A549 (cell line): ENCODE data around the gene PCYT2. TPM values are rescaled to one million over a fixed set of nuclear protein-coding genes. Genes with fewer than 3 reads are reported as not detected.

Experiments
- ATAC-seq, 2 experiments: fragments of 200-7000 bp in 1 of 2; fragments of >200 bp in 1 of 2; cut with Nextera tagmentation in 1 of 2; cut with Tn5 transposase in 1 of 2; 3 replicates each; pipeline versions ENCODE4 v1.8.0 to v1.9.1; 2018 to 2020; ENCODE audit warnings: mild to moderate bottlenecking in 1 of 2, moderate library complexity in 1 of 2
- CTCF ChIA-PET: fragments of 300-600 bp; sonication (Branson Sonifier 250); formaldehyde crosslinking; extraction: SDS; loops from one replicate; lab custom pipeline; 2021; ENCODE audit warnings: antibody characterized with exemption, inconsistent platforms; lab: Yijun Ruan, JAX
- POLR2A ChIA-PET: fragments of 350-600 bp; formaldehyde crosslinking; extraction: SDS; loops from one replicate; lab custom pipeline; 2021; ENCODE audit warnings: antibody characterized with exemption, inconsistent platforms; lab: Yijun Ruan, JAX
- DNase-seq, 2 experiments: peaks; one replicate each; pipeline versions ENCODE4 v3.0.0 to v3.0.0-alpha.2; 2011 to 2016; ENCODE audit warnings: low read depth in 1 of 2, low spot score in 1 of 2
- FAIRE-seq: peaks from 2 replicates; lab custom pipeline; 2011; peaks lifted over from hg19 to GRCh38; lab: Jason Lieb, UNC
- H3K27ac ChIP-seq, 2 experiments: fragments of >200 bp; sonication (Bioruptor Twin); formaldehyde crosslinking; 3 replicates each; pipeline ENCODE4 v1.5.1; 2016 to 2017
- H3K4me1 ChIP-seq: fragments of >200 bp; sonication (Bioruptor Twin); formaldehyde crosslinking; 3 replicates; pipeline ENCODE4 v1.6.1; 2016
- H3K4me2 ChIP-seq: fragments of >200 bp; sonication (Bioruptor Twin); formaldehyde crosslinking; 3 replicates; pipeline ENCODE4 v1.6.1; 2016
- H3K4me3 ChIP-seq: fragments of >200 bp; sonication (Bioruptor Twin); formaldehyde crosslinking; 3 replicates; pipeline ENCODE4 v1.5.1; 2016
- H3K9me3 ChIP-seq: fragments of >200 bp; sonication (Bioruptor Twin); formaldehyde crosslinking; 3 replicates; pipeline ENCODE4 v1.6.1; 2016
- BHLHE40 ChIP-seq: IDR thresholded peaks from 2 replicates; pipeline ENCODE4 v1.6.1; 2012; ENCODE audit warnings: low read depth, low read length, inconsistent platforms
- CHD4 ChIP-seq: fragments of 200-600 bp; sonication (generic); IDR thresholded peaks from 2 replicates; pipeline ENCODE4 v1.6.1; 2016; ENCODE audit warnings: antibody characterized with exemption, mild to moderate bottlenecking, borderline replicate concordance
- GATA3 ChIP-seq: IDR thresholded peaks from 2 replicates; pipeline ENCODE4 v1.6.1; 2012; ENCODE audit warnings: borderline replicate concordance
- HEYL ChIP-seq: fragments of 250-450 bp; sonication (Bioruptor Pico); IDR thresholded peaks from 2 replicates; pipeline ENCODE4 v1.8.0; 2021; ENCODE audit warnings: mild to moderate bottlenecking, moderate library complexity
- HOXB5 ChIP-seq: fragments of 250-450 bp; sonication (Bioruptor Pico); IDR thresholded peaks from 2 replicates; pipeline ENCODE4 v1.5.0; 2020; ENCODE audit warnings: mild to moderate bottlenecking, moderate library complexity
- JUN ChIP-seq, 2 experiments: fragments of >200 bp; sonication (Bioruptor Twin); formaldehyde crosslinking; IDR thresholded peaks; 2 replicates in 1 of 2; 3 replicates in 1 of 2; pipeline ENCODE4 v1.6.1; 2016 to 2017
- MAZ ChIP-seq: fragments of 150-350 bp; IDR thresholded peaks from 2 replicates; pipeline ENCODE4 v1.6.1; 2014; ENCODE audit warnings: antibody characterized with exemption, low read depth, low read length, borderline replicate concordance
- PHF8 ChIP-seq: fragments of 200-600 bp; sonication (generic); IDR thresholded peaks from 2 replicates; pipeline ENCODE4 v1.6.1; 2016; ENCODE audit warnings: low read depth, mild to moderate bottlenecking, antibody characterized with exemption, moderate library complexity, borderline replicate concordance
- POLR2A ChIP-seq: IDR thresholded peaks from 2 replicates; pipeline ENCODE4 v1.6.1; 2012; ENCODE audit warnings: mild to moderate bottlenecking, low read length
- SMC3 ChIP-seq: fragments of >200 bp; sonication (Bioruptor Twin); formaldehyde crosslinking; IDR thresholded peaks from 3 replicates; pipeline ENCODE4 v1.6.1; 2018; ENCODE audit warnings: inconsistent platforms
- WGBS: methylation state at CpG from one replicate; pipeline ENCODE4 v1.1.6; 2017; ENCODE audit errors: missing lambda C conversion rate; 5-methylcytosine and 5-hydroxymethylcytosine counted together
- polyA plus RNA-seq, 4 experiments: library from polyadenylated mRNA; depleted of rRNA in 3 of 4; stranded (reverse); fragments of >200 nt; fragmentation: RNase III in 1 of 4; extraction: RNeasy Plus Mini Kit Qiagen cat#74134 plus additional on column Dnase treatment in 1 of 4; gene quantifications; 2 replicates in 3 of 4; 3 replicates in 1 of 4; pipeline ENCODE4 v1.2.3, GENCODE V29; 2011 to 2017
- TF ChIP-seq, protein P1 (sequence below): IDR thresholded peaks from 2 replicates; pipeline ENCODE4 v1.6.1; 2012
- TF ChIP-seq, protein P2 (sequence below): fragments of >200 bp; sonication (Bioruptor Twin); formaldehyde crosslinking; IDR thresholded peaks from 3 replicates; pipeline ENCODE4 v1.6.1; 2016
- TF ChIP-seq, protein P3 (sequence below): fragments of 200-600 bp; sonication (generic); IDR thresholded peaks from 2 replicates; pipeline ENCODE4 v1.6.1; 2016; ENCODE audit warnings: antibody characterized with exemption, mild to moderate bottlenecking, moderate library complexity

Gene PCYT2
- polyA plus RNA-seq, 2 of the 4 experiments (the other 2 are of a cell fraction) = 7.1 to 17.0 TPM

GRCh38 chr17:81860756-81861568 is 50.2 kb downstream of the PCYT2 start (continued):
- TF ChIP-seq, protein P1, sequence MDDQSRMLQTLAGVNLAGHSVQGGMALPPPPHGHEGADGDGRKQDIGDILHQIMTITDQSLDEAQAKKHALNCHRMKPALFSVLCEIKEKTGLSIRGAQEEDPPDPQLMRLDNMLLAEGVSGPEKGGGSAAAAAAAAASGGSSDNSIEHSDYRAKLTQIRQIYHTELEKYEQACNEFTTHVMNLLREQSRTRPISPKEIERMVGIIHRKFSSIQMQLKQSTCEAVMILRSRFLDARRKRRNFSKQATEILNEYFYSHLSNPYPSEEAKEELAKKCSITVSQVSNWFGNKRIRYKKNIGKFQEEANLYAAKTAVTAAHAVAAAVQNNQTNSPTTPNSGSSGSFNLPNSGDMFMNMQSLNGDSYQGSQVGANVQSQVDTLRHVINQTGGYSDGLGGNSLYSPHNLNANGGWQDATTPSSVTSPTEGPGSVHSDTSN = peak; percentile 100

DNA sequence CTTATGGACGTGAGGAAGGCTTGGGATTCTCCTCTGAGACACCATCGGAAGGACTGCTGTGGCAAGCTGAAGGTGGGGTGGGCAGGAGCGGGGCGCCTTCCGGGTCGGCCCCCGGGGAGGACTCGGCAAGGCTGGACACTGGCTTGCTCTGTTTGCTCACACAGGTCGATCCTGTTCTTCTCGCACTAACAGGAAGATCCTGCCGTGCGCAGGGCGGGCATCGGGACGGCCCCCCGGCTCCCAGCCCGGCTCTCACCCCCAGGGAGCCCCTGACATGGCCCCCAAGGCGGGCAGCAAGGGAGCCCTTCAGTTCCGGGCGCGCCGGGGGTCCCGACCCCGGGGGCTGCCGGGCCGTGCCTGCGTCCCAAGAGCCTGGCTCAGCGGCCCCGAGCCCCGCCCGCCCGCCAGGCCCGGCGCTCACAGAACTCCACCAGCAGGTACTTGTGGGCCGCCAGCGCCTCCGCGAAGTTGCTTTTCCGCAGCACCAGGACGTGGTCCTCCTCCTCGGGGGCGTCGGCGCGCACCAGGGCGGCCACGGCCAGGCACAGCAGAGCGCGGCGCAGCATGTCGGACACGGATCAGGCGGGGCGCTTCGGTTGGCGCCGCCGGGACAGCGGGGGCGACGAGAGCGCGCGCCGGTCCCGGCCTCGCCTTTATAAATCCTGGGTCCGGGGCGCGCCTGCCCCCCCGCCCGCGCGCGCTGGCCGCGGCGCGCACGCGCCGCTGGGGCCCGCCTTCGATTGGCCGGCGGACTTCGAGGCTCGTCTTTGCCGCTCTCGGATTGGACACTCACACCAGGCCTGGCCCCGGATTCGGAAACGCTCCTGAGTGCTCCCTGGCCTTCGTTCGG is 51.1 kb downstream of the PCYT2 start, which contains the start of gene P4HB:
P4HB (minus strand) TSS at position 630 of the 850 bp plus-strand sequence; CDS start at position 566, 64 bp downstream.
- WGBS = under 1% methylated on average over 29 of the region's 95 CpGs
- peak in 1 of 2 experiments; percentile 85; a peak in 3 of 6 replicates for ATAC-seq
- Histone ChIP-seq H3K9me3 (no peaks in the 10 kb centered on the region), H3K4me1 (peaks cover 35% of the 10 kb centered on the region), H3K4me3 (peak within 1 kb of the TSS; percentile 88), H3K4me2 (peak within 1 kb of the TSS; percentile 89), H3K27ac (peak within 1 kb of the TSS; percentile 94 to 96)
- CTCF ChIA-PET = interaction anchor here (1.1 to 2.6 kb wide), 6 partner anchors 9 to 158 kb away, joined by 3 to 15 read pairs (median 4); partner anchors contain the start of gene MCRIP1
- no peak for FAIRE-seq
- POLR2A ChIA-PET = interaction anchor here (0.6 to 1.1 kb wide), 10 partner anchors 8 to 144 kb away, joined by 3 to 11 read pairs (median 4); partner anchors contain the start of gene MCRIP1
- TF ChIP-seq GATA3 (no peak; the same call in 1 of the 2 replicates), POLR2A (peak; percentile 99), HEYL (CRISPR knock-in tag) (no peak), MAZ (peak; percentile 30; the same call in 1 of the 2 replicates), CHD4 (no peak), BHLHE40 (no peak), SMC3 (0 out of 3 replicates have a peak, but pooled peaks have one; percentile 13), PHF8 (peak; percentile 98), HOXB5 (CRISPR knock-in tag) (no peak), JUN (IDR thresholded peaks at IDR 0.05) (peak; percentile 20 to 62; a peak in 3 of 5 replicates)
- TF ChIP-seq, protein P2, sequence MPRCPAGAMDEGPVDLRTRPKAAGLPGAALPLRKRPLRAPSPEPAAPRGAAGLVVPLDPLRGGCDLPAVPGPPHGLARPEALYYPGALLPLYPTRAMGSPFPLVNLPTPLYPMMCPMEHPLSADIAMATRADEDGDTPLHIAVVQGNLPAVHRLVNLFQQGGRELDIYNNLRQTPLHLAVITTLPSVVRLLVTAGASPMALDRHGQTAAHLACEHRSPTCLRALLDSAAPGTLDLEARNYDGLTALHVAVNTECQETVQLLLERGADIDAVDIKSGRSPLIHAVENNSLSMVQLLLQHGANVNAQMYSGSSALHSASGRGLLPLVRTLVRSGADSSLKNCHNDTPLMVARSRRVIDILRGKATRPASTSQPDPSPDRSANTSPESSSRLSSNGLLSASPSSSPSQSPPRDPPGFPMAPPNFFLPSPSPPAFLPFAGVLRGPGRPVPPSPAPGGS = peak; percentile 94; the same call in 2 of the 3 replicates
- TF ChIP-seq, protein P3, sequence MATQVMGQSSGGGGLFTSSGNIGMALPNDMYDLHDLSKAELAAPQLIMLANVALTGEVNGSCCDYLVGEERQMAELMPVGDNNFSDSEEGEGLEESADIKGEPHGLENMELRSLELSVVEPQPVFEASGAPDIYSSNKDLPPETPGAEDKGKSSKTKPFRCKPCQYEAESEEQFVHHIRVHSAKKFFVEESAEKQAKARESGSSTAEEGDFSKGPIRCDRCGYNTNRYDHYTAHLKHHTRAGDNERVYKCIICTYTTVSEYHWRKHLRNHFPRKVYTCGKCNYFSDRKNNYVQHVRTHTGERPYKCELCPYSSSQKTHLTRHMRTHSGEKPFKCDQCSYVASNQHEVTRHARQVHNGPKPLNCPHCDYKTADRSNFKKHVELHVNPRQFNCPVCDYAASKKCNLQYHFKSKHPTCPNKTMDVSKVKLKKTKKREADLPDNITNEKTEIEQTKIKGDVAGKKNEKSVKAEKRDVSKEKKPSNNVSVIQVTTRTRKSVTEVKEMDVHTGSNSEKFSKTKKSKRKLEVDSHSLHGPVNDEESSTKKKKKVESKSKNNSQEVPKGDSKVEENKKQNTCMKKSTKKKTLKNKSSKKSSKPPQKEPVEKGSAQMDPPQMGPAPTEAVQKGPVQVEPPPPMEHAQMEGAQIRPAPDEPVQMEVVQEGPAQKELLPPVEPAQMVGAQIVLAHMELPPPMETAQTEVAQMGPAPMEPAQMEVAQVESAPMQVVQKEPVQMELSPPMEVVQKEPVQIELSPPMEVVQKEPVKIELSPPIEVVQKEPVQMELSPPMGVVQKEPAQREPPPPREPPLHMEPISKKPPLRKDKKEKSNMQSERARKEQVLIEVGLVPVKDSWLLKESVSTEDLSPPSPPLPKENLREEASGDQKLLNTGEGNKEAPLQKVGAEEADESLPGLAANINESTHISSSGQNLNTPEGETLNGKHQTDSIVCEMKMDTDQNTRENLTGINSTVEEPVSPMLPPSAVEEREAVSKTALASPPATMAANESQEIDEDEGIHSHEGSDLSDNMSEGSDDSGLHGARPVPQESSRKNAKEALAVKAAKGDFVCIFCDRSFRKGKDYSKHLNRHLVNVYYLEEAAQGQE = no peak
- no peak for DNase-seq
